GM12878 (cell line): ENCODE measurements around the gene ASTN1. TPM values are rescaled to one million over a fixed set of nuclear protein-coding genes. Genes with fewer than 3 reads are reported as not detected.

Source experiments
- ATAC-seq: fragments of 200-7000 bp; cut with Tn5 transposase; 3 replicates; pipeline ENCODE4 v1.9.1; 2020; ENCODE audit warnings: mild to moderate bottlenecking, moderate library complexity
- BruUV-seq: library from RNA; stranded (reverse); fragments of 400-500 nt; replicated peaks from 2 replicates; lab custom pipeline; 2021; lab: Mats Ljungman, UMichigan
- CTCF ChIA-PET: fragments of 300-600 bp; sonication (Branson Sonifier 250); formaldehyde crosslinking; extraction: SDS; loops from one replicate; lab custom pipeline; 2021; ENCODE audit warnings: inconsistent platforms; lab: Yijun Ruan, JAX
- POLR2A ChIA-PET: fragments of 350-600 bp; formaldehyde crosslinking; extraction: SDS; loops from one replicate; lab custom pipeline; 2021; ENCODE audit warnings: inconsistent platforms; lab: Charles Lee
- RAD21 ChIA-PET: fragments of 300-600 bp; sonication (Branson Sonifier 250); formaldehyde crosslinking; loops from one replicate; lab custom pipeline; 2023; ENCODE audit warnings: antibody characterized with exemption; ENCODE audit not compliant: unreplicated experiment; lab: Charles Lee
- SMC1A ChIA-PET: fragments of 300-600 bp; sonication (Branson Sonifier 250); formaldehyde crosslinking; loops from one replicate; lab custom pipeline; 2023; ENCODE audit not compliant: unreplicated experiment, uncharacterized antibody; lab: Charles Lee
- DNase-seq: peaks from one replicate; pipeline ENCODE4 v3.0.0-alpha.2; 2011; ENCODE audit warnings: low read depth, low spot score
- FAIRE-seq: peaks from 3 replicates; lab custom pipeline; 2011; peaks lifted over from hg19 to GRCh38; lab: Jason Lieb, UNC
- H2AFZ ChIP-seq: 2 replicates; pipeline ENCODE4 v1.6.0; 2011; ENCODE audit warnings: low read depth, low read length, control low read depth; ENCODE audit not compliant: control insufficient read depth
- H3K27ac ChIP-seq: 2 replicates; pipeline ENCODE4 v1.5.1; 2011; ENCODE audit warnings: control low read depth; ENCODE audit not compliant: control insufficient read depth, insufficient read depth
- H3K27me3 ChIP-seq, 2 experiments: replicated peaks in 1 of 2; 2 replicates each; pipeline versions ENCODE4 v1.6.0 to v1.6.1; 2011; ENCODE audit warnings: low read length in 1 of 2; ENCODE audit not compliant: control insufficient read depth in 2 of 2, insufficient read depth in 2 of 2
- H3K36me3 ChIP-seq, 2 experiments: 2 replicates each; pipeline ENCODE4 v1.5.1; 2011; ENCODE audit warnings: low read length in 1 of 2; ENCODE audit not compliant: control insufficient read depth in 2 of 2, insufficient read depth in 2 of 2
- H3K4me1 ChIP-seq: 2 replicates; pipeline ENCODE4 v1.6.1; 2011; ENCODE audit warnings: mild to moderate bottlenecking, low read length, moderate library complexity, mixed read lengths; ENCODE audit not compliant: control insufficient read depth, insufficient read depth
- H3K4me2 ChIP-seq: 2 replicates; pipeline ENCODE4 v1.6.0; 2011; ENCODE audit warnings: control low read depth; ENCODE audit not compliant: control insufficient read depth, insufficient read depth
- H3K4me3 ChIP-seq: fragments of 200-600 bp; sonication (generic); 2 replicates; pipeline ENCODE4 v1.5.1; 2016
- H3K79me2 ChIP-seq: 2 replicates; pipeline ENCODE4 v1.6.0; 2011; ENCODE audit warnings: low read length; ENCODE audit not compliant: control insufficient read depth, insufficient read depth
- H3K9ac ChIP-seq: 2 replicates; pipeline ENCODE4 v1.8.0; 2011; ENCODE audit warnings: low read length, control low read depth, mixed read lengths; ENCODE audit not compliant: control insufficient read depth, insufficient read depth
- H3K9me3 ChIP-seq: replicated peaks from 3 replicates; pipeline ENCODE4 v1.5.1; 2011; ENCODE audit warnings: mild to moderate bottlenecking, low read length; ENCODE audit not compliant: control insufficient read depth, insufficient read depth
- H4K20me1 ChIP-seq: 2 replicates; pipeline ENCODE4 v1.6.0; 2011; ENCODE audit not compliant: control insufficient read depth, insufficient read depth
- CHD1 ChIP-seq: IDR thresholded peaks from 2 replicates; pipeline ENCODE4 v1.6.1; 2012; ENCODE audit warnings: low read depth, low read length, improper control_type of control experiment
- FOS ChIP-seq: IDR thresholded peaks from 3 replicates; pipeline ENCODE4 v1.6.1; 2011; ENCODE audit warnings: borderline replicate concordance; ENCODE audit not compliant: insufficient read length; ENCODE audit errors: extremely low read depth
- NBN ChIP-seq: fragments of 450-650 bp; IDR thresholded peaks from 2 replicates; pipeline ENCODE4 v1.6.1; 2016
- POU2F2 ChIP-seq: IDR thresholded peaks from 3 replicates; pipeline ENCODE4 v1.6.1; 2011; ENCODE audit warnings: low read depth, mild to moderate bottlenecking, low read length, borderline replicate concordance
- RBBP5 ChIP-seq: fragments of 200-600 bp; sonication (generic); conservative IDR thresholded peaks from 2 replicates; pipeline ENCODE4 v1.6.1; 2016
- ZNF217 ChIP-seq: fragments of 450-650 bp; IDR thresholded peaks from 2 replicates; pipeline ENCODE4 v1.6.1; 2017; ENCODE audit warnings: antibody characterized with exemption, mild to moderate bottlenecking
- WGBS: methylation state at CpG from one replicate; pipeline ENCODE4 v1.1.6; 2016; ENCODE audit warnings: low lambda C conversion rate; ENCODE audit not compliant: insufficient replicate concordance, insufficient coverage; ENCODE audit errors: missing lambda C conversion rate; 5-methylcytosine and 5-hydroxymethylcytosine counted together
- in situ Hi-C: fragments of 300-500 bp; cut with MboI; formaldehyde crosslinking; loops from 9 replicates; pipeline ENCODE4 v1.14.3; 2018; ENCODE audit warnings: mixed read lengths
- intact Hi-C: fragments of 100-400 bp; cut with micrococcal nuclease; formaldehyde crosslinking; loops from one replicate; pipeline ENCODE4 v1.14.2; 2022; ENCODE audit not compliant: unreplicated experiment
- polyA plus RNA-seq, 11 experiments: library from polyadenylated mRNA; depleted of rRNA in 4 of 11; unstranded in 6 of 11; stranded (reverse) in 5 of 11; fragments of >200 nt; fragmentation: Nextera tagmentation in 4 of 11; fragmentation: Illumina TruSeq in 1 of 11; extraction: Ambion mirVana in 4 of 11; extraction: Trizol in 1 of 11; gene quantifications; 1 replicate in 1 of 11; 2 replicates in 10 of 11; pipeline versions ENCODE4 v1.2.1 to v1.2.3, GENCODE V29; 2011 to 2016; ENCODE audit warnings: inconsistent platforms in 2 of 11, missing spikeins in 2 of 11, low read depth in 1 of 11
- total RNA-seq, 4 experiments: library from RNA; depleted of rRNA in 3 of 4; stranded (reverse); fragments of >200 nt in 3 of 4; fragmentation: Illumina TruSeq in 1 of 4; extraction: Trizol in 1 of 4; gene quantifications; 2 replicates each; pipeline versions ENCODE4 v1.2.1 to v1.2.3, GENCODE V29; 2013 to 2021
- TF ChIP-seq, protein P1 (sequence below): IDR thresholded peaks from 2 replicates; pipeline ENCODE4 v1.6.1; 2012; ENCODE audit warnings: low read depth, low read length, improper control_type of control experiment
- TF ChIP-seq, protein P2 (sequence below): fragments of 450-650 bp; IDR thresholded peaks from 2 replicates; pipeline ENCODE4 v1.6.1; 2018; ENCODE audit warnings: borderline replicate concordance, mild to moderate bottlenecking; ENCODE audit not compliant: partially characterized antibody

ASTN1 gene
- total and polyA plus RNA-seq, 10 of the 15 experiments (the other 5 are each of a cell fraction or from before 2014, with no cell fraction given), result 0.04 TPM; not detected in 9

DNA sequence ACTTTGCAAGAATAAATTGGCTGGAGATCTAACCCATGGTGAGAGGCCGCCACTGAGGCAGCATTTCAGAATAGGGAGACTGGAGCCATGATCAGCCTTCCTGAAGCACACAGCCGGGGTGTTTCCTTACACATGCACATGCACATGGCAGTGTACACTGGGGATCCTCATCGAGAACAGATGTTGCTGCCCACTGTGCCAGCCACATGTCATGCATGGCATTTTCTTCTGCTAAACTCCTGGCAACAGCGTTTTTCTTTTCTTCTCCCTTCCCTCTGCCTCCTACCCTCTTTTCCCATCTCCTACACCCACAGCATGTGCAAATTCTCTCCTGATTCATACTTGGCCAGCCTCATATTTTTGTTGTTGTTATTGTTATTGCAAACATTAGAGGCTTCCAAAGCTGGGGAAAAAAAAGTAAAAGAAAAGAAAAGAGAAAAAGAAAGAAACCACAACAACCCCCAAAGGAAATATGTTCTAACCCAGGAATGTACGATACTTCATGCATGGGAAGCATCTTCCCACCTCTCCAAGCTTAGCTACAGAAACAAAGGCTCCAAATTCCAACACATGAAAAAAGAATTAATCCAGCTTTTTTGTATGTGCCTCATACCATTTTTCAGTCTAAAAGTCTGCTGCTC, 344.0 kb downstream of the ASTN1 start:
- Histone ChIP-seq H3K36me3 (no peaks in the 10 kb centered on the region), H3K27me3 (no peaks in the 10 kb centered on the region), H3K27ac (no peak overlapping the region), H3K79me2 (no peaks in the 10 kb centered on the region), H4K20me1 (no peaks in the 10 kb centered on the region), H3K9me3 (no peaks in the 10 kb centered on the region), H2AFZ (no peak overlapping the region), H3K9ac (no peak overlapping the region), H3K4me2 (no peak overlapping the region), H3K4me3 (no peak overlapping the region), H3K4me1 (no peaks in the 10 kb centered on the region)
- ChIA-PET SMC1A (no interaction called here), RAD21 (no interaction called here), CTCF (no interaction called here), POLR2A (no interaction called here)
- BruUV-seq, result no TSS peak
- intact Hi-C loops (no loop called here), in situ Hi-C loops (no loop called here)
- TF ChIP-seq, protein P1, sequence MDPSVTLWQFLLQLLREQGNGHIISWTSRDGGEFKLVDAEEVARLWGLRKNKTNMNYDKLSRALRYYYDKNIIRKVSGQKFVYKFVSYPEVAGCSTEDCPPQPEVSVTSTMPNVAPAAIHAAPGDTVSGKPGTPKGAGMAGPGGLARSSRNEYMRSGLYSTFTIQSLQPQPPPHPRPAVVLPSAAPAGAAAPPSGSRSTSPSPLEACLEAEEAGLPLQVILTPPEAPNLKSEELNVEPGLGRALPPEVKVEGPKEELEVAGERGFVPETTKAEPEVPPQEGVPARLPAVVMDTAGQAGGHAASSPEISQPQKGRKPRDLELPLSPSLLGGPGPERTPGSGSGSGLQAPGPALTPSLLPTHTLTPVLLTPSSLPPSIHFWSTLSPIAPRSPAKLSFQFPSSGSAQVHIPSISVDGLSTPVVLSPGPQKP, result no peak
- TF ChIP-seq POU2F2, result no peak
- no peak for TF ChIP-seq RBBP5
- TF ChIP-seq ZNF217, result no peak
- no peak for TF ChIP-seq NBN
- TF ChIP-seq FOS, result no peak
- TF ChIP-seq CHD1, result no peak
- TF ChIP-seq, protein P2, sequence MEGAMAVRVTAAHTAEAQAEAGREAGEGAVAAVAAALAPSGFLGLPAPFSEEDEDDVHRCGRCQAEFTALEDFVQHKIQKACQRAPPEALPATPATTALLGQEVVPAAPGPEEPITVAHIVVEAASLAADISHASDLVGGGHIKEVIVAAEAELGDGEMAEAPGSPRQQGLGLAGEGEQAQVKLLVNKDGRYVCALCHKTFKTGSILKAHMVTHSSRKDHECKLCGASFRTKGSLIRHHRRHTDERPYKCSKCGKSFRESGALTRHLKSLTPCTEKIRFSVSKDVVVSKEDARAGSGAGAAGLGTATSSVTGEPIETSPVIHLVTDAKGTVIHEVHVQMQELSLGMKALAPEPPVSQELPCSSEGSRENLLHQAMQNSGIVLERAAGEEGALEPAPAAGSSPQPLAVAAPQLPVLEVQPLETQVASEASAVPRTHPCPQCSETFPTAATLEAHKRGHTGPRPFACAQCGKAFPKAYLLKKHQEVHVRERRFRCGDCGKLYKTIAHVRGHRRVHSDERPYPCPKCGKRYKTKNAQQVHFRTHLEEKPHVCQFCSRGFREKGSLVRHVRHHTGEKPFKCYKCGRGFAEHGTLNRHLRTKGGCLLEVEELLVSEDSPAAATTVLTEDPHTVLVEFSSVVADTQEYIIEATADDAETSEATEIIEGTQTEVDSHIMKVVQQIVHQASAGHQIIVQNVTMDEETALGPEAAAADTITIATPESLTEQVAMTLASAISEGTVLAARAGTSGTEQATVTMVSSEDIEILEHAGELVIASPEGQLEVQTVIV, result no peak
- ATAC-seq, result no peak
- FAIRE-seq, result no peak
- no peak for DNase-seq
- 11% methylated on average over 5 of the region's 5 CpGs for WGBS
